Trophoblast cell (in vitro differentiated cells and primary cell): ENCODE results near the gene BABAM1.

Source experiments
- DNase-seq, 2 donors: peaks; one replicate each; pipeline ENCODE4 v3.0.0-alpha.2; 2016
- H2AFZ ChIP-seq: 2 replicates; pipeline ENCODE4 v1.6.1; 2013; ENCODE audit warnings: low read length, moderate library complexity, mild to moderate bottlenecking; ENCODE audit not compliant: insufficient read depth, poor library complexity
- H2AK5ac ChIP-seq: 2 replicates; pipeline ENCODE4 v1.6.1; 2013; ENCODE audit warnings: mild to moderate bottlenecking, low read length
- H2BK120ac ChIP-seq: 2 replicates; pipeline ENCODE4 v1.6.1; 2013; ENCODE audit warnings: low read length, mild to moderate bottlenecking, moderate library complexity; ENCODE audit not compliant: insufficient read depth, poor library complexity
- H2BK12ac ChIP-seq: 2 replicates; pipeline ENCODE4 v1.6.1; 2013; ENCODE audit warnings: mild to moderate bottlenecking, low read length, moderate library complexity
- H2BK5ac ChIP-seq: 2 replicates; pipeline ENCODE4 v1.6.1; 2013; ENCODE audit warnings: low read length, low read depth, moderate library complexity, mild to moderate bottlenecking; ENCODE audit not compliant: poor library complexity
- H3K14ac ChIP-seq: 2 replicates; pipeline ENCODE4 v1.6.1; 2013; ENCODE audit warnings: mild to moderate bottlenecking, low read length
- H3K18ac ChIP-seq: 2 replicates; pipeline ENCODE4 v1.6.1; 2013; ENCODE audit warnings: mild to moderate bottlenecking, low read length
- H3K23ac ChIP-seq: 2 replicates; pipeline ENCODE4 v1.6.1; 2013; ENCODE audit warnings: low read length
- H3K27ac ChIP-seq: 2 replicates; pipeline ENCODE4 v1.5.1; 2013; ENCODE audit warnings: low read depth, mild to moderate bottlenecking, inconsistent platforms, low read length, moderate library complexity
- H3K27me3 ChIP-seq: 2 replicates; pipeline ENCODE4 v1.6.1; 2013; ENCODE audit warnings: inconsistent platforms, mild to moderate bottlenecking, low read length, moderate library complexity; ENCODE audit not compliant: insufficient read depth
- H3K36me3 ChIP-seq, 2 experiments: 1 replicate in 1 of 2; 2 replicates in 1 of 2; pipeline ENCODE4 v1.6.1; 2013; ENCODE audit warnings: low read length in 2 of 2, mild to moderate bottlenecking in 2 of 2, moderate library complexity in 1 of 2; ENCODE audit not compliant: insufficient read depth in 2 of 2, control insufficient read depth in 1 of 2
- H3K4ac ChIP-seq: 2 replicates; pipeline ENCODE4 v1.6.1; 2013; ENCODE audit warnings: low read depth, mild to moderate bottlenecking, low read length, moderate library complexity
- H3K4me1 ChIP-seq, 2 experiments: 1 replicate in 1 of 2; 2 replicates in 1 of 2; pipeline ENCODE4 v1.6.1; 2013; ENCODE audit warnings: low read length in 2 of 2, mild to moderate bottlenecking in 2 of 2, moderate library complexity in 1 of 2; ENCODE audit not compliant: insufficient read depth in 2 of 2, control insufficient read depth in 1 of 2
- H3K4me2 ChIP-seq: 2 replicates; pipeline ENCODE4 v1.6.1; 2013; ENCODE audit warnings: inconsistent platforms, mild to moderate bottlenecking, low read length, moderate library complexity
- H3K4me3 ChIP-seq: 2 replicates; pipeline ENCODE4 v1.5.1; 2013; ENCODE audit warnings: mild to moderate bottlenecking, low read depth, low read length, inconsistent platforms
- H3K79me1 ChIP-seq: one replicate; pipeline ENCODE4 v1.6.1; 2013; ENCODE audit warnings: low read length
- H3K79me2 ChIP-seq: 2 replicates; pipeline ENCODE4 v1.6.1; 2013; ENCODE audit warnings: low read length, mild to moderate bottlenecking; ENCODE audit not compliant: control insufficient read depth, insufficient read depth, poor library complexity
- H3K9ac ChIP-seq: 2 replicates; pipeline ENCODE4 v1.6.1; 2013; ENCODE audit warnings: mild to moderate bottlenecking, low read length
- H3K9me3 ChIP-seq: 2 replicates; pipeline ENCODE4 v1.6.1; 2013; ENCODE audit warnings: low read depth, mild to moderate bottlenecking, control low read depth, inconsistent platforms, low read length; ENCODE audit not compliant: insufficient read depth
- H4K12ac ChIP-seq: 2 replicates; pipeline ENCODE4 v1.6.1; 2013; ENCODE audit warnings: low read depth, mild to moderate bottlenecking, low read length, moderate library complexity
- H4K8ac ChIP-seq: 2 replicates; pipeline ENCODE4 v1.6.1; 2013; ENCODE audit warnings: low read depth, mild to moderate bottlenecking, low read length, moderate library complexity
- H4K91ac ChIP-seq: one replicate; pipeline ENCODE4 v1.6.1; 2013; ENCODE audit warnings: low read depth, mild to moderate bottlenecking, low read length, moderate library complexity
- WGBS: extraction: QIAGEN DNeasy Blood & Tissue Kit; methylation state at CpG from one replicate; pipeline ENCODE4 v1.1.7; 2013; ENCODE audit warnings: missing lambda C conversion rate; ENCODE audit not compliant: insufficient read length, insufficient coverage; ENCODE audit errors: extremely low coverage; 5-methylcytosine and 5-hydroxymethylcytosine counted together

The BABAM1 gene

DNA sequence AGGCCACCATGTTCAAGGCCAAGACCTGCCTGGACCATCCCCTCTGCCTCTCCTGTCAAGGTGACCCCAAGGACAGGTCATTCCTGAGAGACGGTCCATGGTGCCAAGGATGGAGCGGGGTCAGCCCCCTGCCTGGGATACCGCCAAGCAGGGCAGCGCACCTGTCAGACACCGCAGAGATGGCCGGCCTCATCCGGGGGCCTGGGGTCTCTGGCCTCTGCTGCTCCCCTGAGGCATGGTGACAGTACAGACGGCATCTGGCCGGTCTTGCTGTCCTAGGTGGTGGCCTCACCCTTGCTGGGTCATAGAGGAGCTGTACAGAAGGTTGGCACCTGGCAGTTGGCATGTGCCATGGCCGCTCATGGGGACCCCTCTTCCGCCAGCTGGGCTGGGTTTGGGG lies 53.2 kb downstream of the BABAM1 start:
- H3K9me3 ChIP-seq, result no peaks in the 10 kb centered on the region
- peak in 1 of 2 donors; percentile 0 for DNase-seq
- H4K91ac ChIP-seq, result no peak overlapping the region
- no CpG with 5 or more reads among the region's 11 CpGs for WGBS
- no peak overlapping the region for H2BK5ac ChIP-seq
- no peak overlapping the region for H3K23ac ChIP-seq
- H3K27me3 ChIP-seq, result no peaks in the 10 kb centered on the region
- no peak overlapping the region for H3K27ac ChIP-seq
- H3K79me2 ChIP-seq, result no peaks in the 10 kb centered on the region
- H3K79me1 ChIP-seq, result no peaks in the 10 kb centered on the region
- H3K18ac ChIP-seq, result no peak overlapping the region
- H3K4ac ChIP-seq, result no peak overlapping the region
- no peak overlapping the region for H3K9ac ChIP-seq
- H4K12ac ChIP-seq, result no peak overlapping the region
- no peak overlapping the region for H2AFZ ChIP-seq
- H3K36me3 ChIP-seq, result peaks cover 62 to 69% of the 10 kb centered on the region in 2 experiments
- no peak overlapping the region for H3K4me2 ChIP-seq
- no peaks in the 10 kb centered on the region for H3K4me1 ChIP-seq
- no peak overlapping the region for H2BK12ac ChIP-seq
- H3K14ac ChIP-seq, result no peak overlapping the region
- no peak overlapping the region for H3K4me3 ChIP-seq
- no peak overlapping the region for H2AK5ac ChIP-seq
- H2BK120ac ChIP-seq, result no peak overlapping the region
- no peak overlapping the region for H4K8ac ChIP-seq

DNA sequence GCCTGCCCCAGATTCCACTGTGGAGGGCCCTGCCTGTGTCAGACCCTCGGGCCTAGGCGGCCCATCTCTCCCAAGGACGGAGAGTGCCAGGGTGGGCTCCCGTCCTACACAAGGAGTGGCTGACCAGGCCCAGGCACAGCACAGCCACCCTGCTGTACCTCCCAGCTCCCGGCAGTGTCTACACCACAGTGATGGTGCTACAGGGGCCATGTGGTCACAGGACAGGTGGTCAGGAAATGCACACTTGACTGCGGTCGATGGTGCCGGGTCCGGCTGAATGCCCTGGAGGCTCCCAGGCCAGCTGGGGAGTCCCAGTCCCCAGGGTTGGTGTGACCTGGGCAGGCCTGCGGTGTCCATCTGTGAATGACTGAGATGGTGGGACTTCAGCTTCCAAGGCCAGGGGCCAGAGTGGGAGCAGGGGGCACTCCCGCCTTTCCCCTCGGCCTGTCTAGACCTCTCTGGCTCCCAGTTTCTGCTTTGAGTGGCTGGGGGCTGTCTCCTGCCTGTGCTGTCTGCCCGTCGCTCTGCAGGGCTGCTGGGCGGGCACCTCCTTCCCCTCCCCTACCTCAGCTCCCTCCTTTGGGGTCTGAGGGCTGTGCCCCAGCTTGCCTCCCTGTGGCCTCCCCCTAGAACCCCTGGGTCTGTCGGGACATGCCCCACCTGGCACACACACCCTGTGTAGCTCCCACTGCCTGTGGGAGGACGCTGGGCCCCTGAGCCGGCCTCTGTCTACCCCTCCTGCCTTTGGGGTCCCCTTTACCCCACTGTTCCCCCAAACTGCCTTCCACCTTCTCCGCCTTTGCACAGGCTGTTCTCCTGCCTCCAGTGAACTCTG lies 54.6 kb downstream of the BABAM1 start:
- Histone ChIP-seq H3K4me3 (no peak overlapping the region), H2BK120ac (no peak overlapping the region), H4K91ac (no peak overlapping the region), H3K79me2 (no peaks in the 10 kb centered on the region), H3K36me3 (peaks cover 53 to 58% of the 10 kb centered on the region in 2 experiments), H3K4ac (no peak overlapping the region), H3K9ac (no peak overlapping the region), H3K27ac (peak overlapping the region; percentile 5), H4K8ac (no peak overlapping the region), H3K79me1 (no peaks in the 10 kb centered on the region), H3K14ac (no peak overlapping the region), H2AFZ (no peak overlapping the region), H3K18ac (no peak overlapping the region), H3K23ac (no peak overlapping the region), H2BK5ac (no peak overlapping the region), H2BK12ac (no peak overlapping the region), H2AK5ac (no peak overlapping the region), H3K9me3 (no peaks in the 10 kb centered on the region), H3K27me3 (no peaks in the 10 kb centered on the region), H3K4me2 (no peak overlapping the region), H3K4me1 (peaks cover 4 to 5% of the 10 kb centered on the region in 2 experiments), H4K12ac (no peak overlapping the region)
- WGBS, result no CpG with 5 or more reads among the region's 19 CpGs
- no peak for DNase-seq

DNA sequence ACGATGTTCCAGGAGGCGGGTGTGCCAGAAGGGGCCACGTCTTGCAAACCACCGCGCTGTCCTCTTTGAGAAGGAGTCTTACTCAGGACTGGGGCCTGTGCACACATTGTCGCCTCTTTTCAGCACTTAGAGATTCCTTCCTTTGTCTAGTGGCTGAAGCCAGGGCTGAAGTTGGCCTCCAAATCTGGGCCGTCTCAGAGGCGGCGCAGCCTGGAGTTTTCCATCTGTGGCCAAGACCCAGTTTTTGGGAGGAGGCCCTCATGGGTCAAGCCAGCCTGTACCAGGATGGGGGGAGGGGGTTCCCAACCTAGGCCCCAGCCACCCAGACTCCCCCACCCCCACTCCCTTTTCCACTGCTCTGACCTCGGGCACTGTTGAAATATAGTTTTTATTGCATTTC lies 55.6 kb downstream of the BABAM1 start:
- Histone ChIP-seq H3K79me1 (no peaks in the 10 kb centered on the region), H3K4ac (no peak overlapping the region), H2BK5ac (no peak overlapping the region), H3K27ac (no peak overlapping the region), H2BK12ac (no peak overlapping the region), H4K12ac (no peak overlapping the region), H3K14ac (no peak overlapping the region), H2AFZ (no peak overlapping the region), H2AK5ac (no peak overlapping the region), H3K27me3 (no peaks in the 10 kb centered on the region), H3K9ac (no peak overlapping the region), H4K8ac (no peak overlapping the region), H3K18ac (no peak overlapping the region), H3K4me3 (no peak overlapping the region), H3K4me1 (peaks cover 11 to 12% of the 10 kb centered on the region in 2 experiments), H3K4me2 (no peak overlapping the region), H3K9me3 (no peaks in the 10 kb centered on the region), H2BK120ac (no peak overlapping the region), H3K36me3 (peaks cover 50 to 56% of the 10 kb centered on the region in 2 experiments), H3K79me2 (no peaks in the 10 kb centered on the region), H3K23ac (no peak overlapping the region), H4K91ac (no peak overlapping the region)
- WGBS, result no CpG with 5 or more reads among the region's 10 CpGs
- DNase-seq, result no peak

DNA sequence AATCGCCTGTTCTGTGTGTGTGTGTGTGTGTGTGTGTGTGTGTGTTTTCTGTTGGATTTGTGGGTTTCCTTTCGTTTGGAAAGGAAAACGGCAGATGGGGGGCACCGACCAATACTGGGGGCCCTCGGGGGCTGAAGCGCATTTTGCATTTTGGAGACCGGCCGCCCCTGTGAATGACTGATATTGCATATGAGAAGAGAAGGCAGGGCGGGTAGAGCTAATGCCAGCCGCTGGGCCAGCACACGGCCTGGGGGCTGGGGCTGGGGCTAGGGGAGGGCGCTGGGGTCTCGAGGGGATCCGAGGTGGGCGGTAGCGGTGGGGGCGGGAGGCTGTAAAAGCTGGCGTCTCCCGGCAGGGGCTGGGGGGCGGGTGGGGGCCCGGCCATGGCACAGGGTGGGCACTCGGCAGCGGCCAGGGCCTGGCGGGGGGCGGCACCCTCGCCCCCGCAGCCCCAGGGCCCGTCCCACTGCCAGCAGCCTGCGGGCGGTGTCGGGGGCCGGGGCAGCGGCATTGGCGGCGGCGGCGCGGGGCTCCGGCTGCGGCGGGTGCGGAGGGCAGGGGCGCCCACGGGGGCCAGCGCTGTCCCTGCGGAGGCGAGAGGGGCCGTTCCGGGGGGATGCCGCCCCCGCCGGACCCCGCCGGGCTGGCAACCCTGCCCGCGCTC lies 56.2 kb downstream of the BABAM1 start:
- DNase-seq, result no peak
- Histone ChIP-seq H2AK5ac (no peak overlapping the region), H4K91ac (no peak overlapping the region), H3K36me3 (peaks cover 49 to 54% of the 10 kb centered on the region in 2 experiments), H3K27ac (no peak overlapping the region), H3K9ac (no peak overlapping the region), H3K4me3 (no peak overlapping the region), H3K79me1 (peaks cover 4% of the 10 kb centered on the region), H2BK5ac (no peak overlapping the region), H3K4me2 (no peak overlapping the region), H2AFZ (no peak overlapping the region), H3K23ac (no peak overlapping the region), H3K27me3 (no peaks in the 10 kb centered on the region), H3K4me1 (peaks cover 11 to 12% of the 10 kb centered on the region in 2 experiments), H3K79me2 (peaks cover 4% of the 10 kb centered on the region), H3K9me3 (no peaks in the 10 kb centered on the region), H4K12ac (no peak overlapping the region), H2BK12ac (no peak overlapping the region), H3K14ac (no peak overlapping the region), H2BK120ac (no peak overlapping the region), H3K18ac (no peak overlapping the region), H4K8ac (no peak overlapping the region), H3K4ac (no peak overlapping the region)
- no CpG with 5 or more reads among the region's 56 CpGs for WGBS
